Parathyroid adenoma (tissue), 2 donors: ENCODE data around the gene EPB41L4B.
A peak's percentile ranks its signal among the peaks of the same experiment; 100 is the strongest.

Source experiments
- H2AFZ ChIP-seq: fragments of 300-600 bp; sonication (generic); one replicate; pipeline ENCODE4 v1.7.0; 2017; ENCODE audit warnings: antibody characterized with exemption, mild to moderate bottlenecking
- H3K27ac ChIP-seq: fragments of 300-600 bp; sonication (generic); one replicate; pipeline ENCODE4 v1.7.0; 2017
- H3K27me3 ChIP-seq: fragments of 300-600 bp; sonication (generic); one replicate; pipeline ENCODE4 v1.7.0; 2017; ENCODE audit warnings: low read length; ENCODE audit not compliant: control insufficient read depth, insufficient read depth
- H3K36me3 ChIP-seq: fragments of 300-600 bp; sonication (generic); one replicate; pipeline ENCODE4 v1.7.0; 2017; ENCODE audit warnings: low read length; ENCODE audit not compliant: control insufficient read depth, insufficient read depth
- H3K4me1 ChIP-seq: fragments of 300-600 bp; sonication (generic); one replicate; pipeline ENCODE4 v1.7.0; 2017; ENCODE audit warnings: control low read depth
- H3K4me2 ChIP-seq: fragments of 300-600 bp; sonication (generic); one replicate; pipeline ENCODE4 v1.7.0; 2017; ENCODE audit warnings: low read length
- H3K4me3 ChIP-seq: fragments of 300-600 bp; sonication (generic); one replicate; pipeline ENCODE4 v1.7.0; 2017; ENCODE audit warnings: low read depth, low read length
- H3K79me2 ChIP-seq: fragments of 300-600 bp; sonication (generic); one replicate; pipeline ENCODE4 v1.7.0; 2017; ENCODE audit warnings: control low read depth
- H3K9ac ChIP-seq: fragments of 300-600 bp; sonication (generic); one replicate; pipeline ENCODE4 v1.7.0; 2017; ENCODE audit warnings: mild to moderate bottlenecking
- H3K9me3 ChIP-seq: fragments of 300-600 bp; sonication (generic); one replicate; pipeline ENCODE4 v1.7.0; 2017; ENCODE audit warnings: low read length; ENCODE audit not compliant: control insufficient read depth
- CTCF ChIP-seq: fragments of 300-600 bp; sonication (generic); IDR thresholded peaks from one replicate; pipeline ENCODE4 v1.7.0; 2017; ENCODE audit warnings: antibody characterized with exemption, mild to moderate bottlenecking
- donor health status: primary hyperparathyroidism.

EPB41L4B gene

GRCh38 chr9:109182940-109183798 lies 137.7 kb downstream of the EPB41L4B start:
- Histone ChIP-seq H3K4me2 (no peak overlapping the region), H3K9me3 (no peaks in the 10 kb centered on the region)
- TF ChIP-seq CTCF: peak; percentile 11

GRCh38 chr9:109182550-109182939 lies 138.3 kb downstream of the EPB41L4B start:
- H3K36me3 ChIP-seq: no peaks in the 10 kb centered on the region
- H3K9ac ChIP-seq: no peak overlapping the region
- no peak overlapping the region for H2AFZ ChIP-seq
- H3K79me2 ChIP-seq: no peaks in the 10 kb centered on the region
- H3K4me2 ChIP-seq: no peak overlapping the region
- no peak overlapping the region for H3K4me3 ChIP-seq
- no peaks in the 10 kb centered on the region for H3K27me3 ChIP-seq
- no peaks in the 10 kb centered on the region for H3K9me3 ChIP-seq
- TF ChIP-seq CTCF: no peak
- H3K27ac ChIP-seq: no peak overlapping the region
- no peaks in the 10 kb centered on the region for H3K4me1 ChIP-seq

More at GRCh38 chr9:109182940-109183798, 137.7 kb downstream of the EPB41L4B start:
- no peaks in the 10 kb centered on the region for H3K27me3 ChIP-seq
- no peak overlapping the region for H3K4me3 ChIP-seq
- no peak overlapping the region for H2AFZ ChIP-seq
- no peaks in the 10 kb centered on the region for H3K4me1 ChIP-seq
- no peaks in the 10 kb centered on the region for H3K79me2 ChIP-seq
- H3K27ac ChIP-seq: no peak overlapping the region
- no peak overlapping the region for H3K9ac ChIP-seq
- H3K36me3 ChIP-seq: no peaks in the 10 kb centered on the region

GRCh38 chr9:109181284-109181683 lies 139.6 kb downstream of the EPB41L4B start:
- Histone ChIP-seq H3K9me3 (no peaks in the 10 kb centered on the region), H3K4me3 (no peak overlapping the region), H3K36me3 (no peaks in the 10 kb centered on the region), H3K27me3 (no peaks in the 10 kb centered on the region), H3K79me2 (no peaks in the 10 kb centered on the region), H3K27ac (no peak overlapping the region), H3K9ac (no peak overlapping the region), H3K4me2 (no peak overlapping the region), H2AFZ (no peak overlapping the region), H3K4me1 (no peaks in the 10 kb centered on the region)
- TF ChIP-seq CTCF: no peak

- Histone ChIP-seq H3K27ac (no peak overlapping the region), H3K4me3 (no peak overlapping the region)
These were observed 140.9 kb downstream of the EPB41L4B start for GRCh38 chr9:109179801-109180523.

More at GRCh38 chr9:109179801-109180523, 140.9 kb downstream of the EPB41L4B start:
- no peaks in the 10 kb centered on the region for H3K27me3 ChIP-seq
- no peaks in the 10 kb centered on the region for H3K79me2 ChIP-seq
- H3K9me3 ChIP-seq: no peaks in the 10 kb centered on the region
- no peaks in the 10 kb centered on the region for H3K36me3 ChIP-seq
- no peak for TF ChIP-seq CTCF
- no peak overlapping the region for H3K9ac ChIP-seq
- H3K4me2 ChIP-seq: no peak overlapping the region
- H3K4me1 ChIP-seq: no peaks in the 10 kb centered on the region
- H2AFZ ChIP-seq: no peak overlapping the region
